GM19043 (cell line): ENCODE results near the gene RAB14.
A peak's percentile ranks its signal among the peaks of the same experiment; 100 is the strongest.

Source experiments
- ATAC-seq: cut with Tn5 transposase; IDR thresholded peaks from one replicate; pipeline ENCODE4 v1.9.1; 2021; ENCODE audit warnings: low read depth; ENCODE audit not compliant: unreplicated experiment

Gene RAB14

GRCh38 chr9:121220996-121221663, 19.5 kb upstream of the RAB14 start:
- no peak for ATAC-seq

DNA sequence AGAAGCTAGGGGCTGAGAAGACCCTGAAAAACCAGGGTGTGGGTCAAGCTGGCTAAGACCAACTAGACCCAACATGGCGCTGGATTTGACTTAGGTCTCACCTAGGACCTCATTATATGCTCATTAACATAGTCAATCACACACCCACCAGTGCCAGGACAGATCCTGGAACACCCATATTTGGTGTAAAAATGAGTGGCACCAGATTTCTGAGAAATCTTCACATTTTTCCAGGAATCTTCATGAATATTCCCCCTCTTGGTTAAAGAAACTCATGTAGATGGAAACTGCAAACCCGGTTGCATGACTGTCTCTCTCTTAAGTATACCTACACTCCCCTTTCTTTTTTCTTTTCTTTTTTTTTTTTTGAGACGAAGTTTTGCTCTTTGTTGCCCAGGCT, 17.9 kb upstream of the RAB14 start:
- ATAC-seq = no peak

DNA sequence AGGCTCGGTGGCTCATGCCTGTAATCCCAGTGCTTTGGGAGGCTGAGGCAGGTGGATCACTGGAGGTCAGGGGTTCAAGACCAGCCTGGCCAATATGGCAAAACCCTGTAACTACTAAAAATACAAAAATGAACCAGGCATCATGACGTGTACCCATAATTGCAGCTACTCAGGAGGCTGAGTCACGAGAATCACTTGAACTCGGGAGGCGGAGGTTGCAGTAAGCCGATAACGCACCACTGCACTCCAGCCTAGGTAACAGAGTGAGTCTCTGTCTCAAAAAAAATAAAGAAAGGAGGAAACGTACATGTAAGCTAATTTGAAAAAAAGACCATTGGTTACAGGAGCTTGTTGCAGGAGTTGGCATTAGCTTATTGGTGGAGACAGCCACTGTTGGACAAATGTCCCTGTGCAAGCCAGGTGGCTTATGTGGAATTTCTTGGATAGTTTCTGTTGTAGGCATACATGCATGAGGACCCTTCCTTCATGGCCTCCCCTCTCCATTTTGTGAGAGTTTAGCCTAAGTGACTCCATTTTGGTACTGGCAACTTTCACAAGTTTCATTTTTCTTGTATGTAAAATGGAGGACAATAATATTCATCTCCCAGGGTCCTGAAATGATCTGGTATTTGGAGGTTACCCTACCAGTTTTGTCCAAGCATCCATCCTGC, 16.8 kb upstream of the RAB14 start:
- no peak for ATAC-seq

DNA sequence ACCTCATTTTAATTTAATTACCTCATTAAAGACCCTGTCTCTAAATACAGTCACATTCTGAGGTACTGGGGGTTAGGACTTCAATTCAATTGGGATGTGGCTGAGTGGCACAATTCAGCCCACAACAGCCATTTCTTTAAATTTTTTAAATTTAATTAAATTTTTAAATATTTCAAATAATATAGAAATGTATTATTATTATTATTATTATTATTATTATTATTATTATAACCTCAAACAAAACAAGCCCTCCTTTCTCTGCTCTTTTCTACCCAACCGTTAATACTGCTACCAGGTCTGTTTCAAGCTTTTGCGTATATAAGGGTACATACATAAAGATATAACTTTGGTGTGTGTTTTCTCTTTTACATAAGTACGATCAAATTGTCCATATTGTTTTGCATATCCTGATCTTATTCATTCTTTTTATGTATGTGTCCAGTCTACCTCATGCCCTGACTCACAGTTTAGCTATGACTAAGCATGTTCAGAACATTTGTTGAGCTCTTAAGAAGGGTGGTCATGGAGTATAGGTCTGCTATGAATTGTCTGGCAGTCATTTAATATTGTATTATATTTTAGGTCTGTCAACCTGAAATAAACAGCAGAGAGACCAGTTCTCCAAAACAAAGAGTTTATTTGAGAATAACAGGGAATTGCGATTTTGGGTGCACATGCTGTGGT, 16.1 kb upstream of the RAB14 start:
- ATAC-seq = peak; percentile 76

GRCh38 chr9:121216271-121216805, 14.7 kb upstream of the RAB14 start:
- ATAC-seq = no peak

DNA sequence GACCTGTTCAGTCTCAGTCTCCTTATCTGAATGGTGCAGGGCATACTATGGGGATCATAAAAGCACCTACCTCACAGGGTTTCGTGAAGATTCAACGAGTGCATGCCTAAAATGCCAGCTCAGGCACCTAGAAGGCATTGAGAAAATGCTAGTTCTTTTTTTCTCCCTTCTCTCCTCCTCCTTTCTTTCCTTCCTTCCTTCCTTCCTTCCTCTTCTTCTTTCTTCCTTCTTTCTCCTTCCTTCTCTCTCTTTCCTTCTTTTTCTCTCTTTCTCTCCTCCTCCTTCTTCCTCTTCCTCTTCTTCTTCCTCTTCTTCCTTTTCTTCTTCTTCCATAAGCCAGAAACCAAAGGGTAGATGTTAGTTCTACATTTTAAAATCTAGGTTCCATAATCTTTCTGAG, 12.3 kb upstream of the RAB14 start:
- ATAC-seq = no peak

GRCh38 chr9:121213136-121213806, 11.6 kb upstream of the RAB14 start:
- ATAC-seq = no peak

- no peak for ATAC-seq
These were observed 8.9 kb upstream of the RAB14 start for GRCh38 chr9:121210536-121210935.

DNA sequence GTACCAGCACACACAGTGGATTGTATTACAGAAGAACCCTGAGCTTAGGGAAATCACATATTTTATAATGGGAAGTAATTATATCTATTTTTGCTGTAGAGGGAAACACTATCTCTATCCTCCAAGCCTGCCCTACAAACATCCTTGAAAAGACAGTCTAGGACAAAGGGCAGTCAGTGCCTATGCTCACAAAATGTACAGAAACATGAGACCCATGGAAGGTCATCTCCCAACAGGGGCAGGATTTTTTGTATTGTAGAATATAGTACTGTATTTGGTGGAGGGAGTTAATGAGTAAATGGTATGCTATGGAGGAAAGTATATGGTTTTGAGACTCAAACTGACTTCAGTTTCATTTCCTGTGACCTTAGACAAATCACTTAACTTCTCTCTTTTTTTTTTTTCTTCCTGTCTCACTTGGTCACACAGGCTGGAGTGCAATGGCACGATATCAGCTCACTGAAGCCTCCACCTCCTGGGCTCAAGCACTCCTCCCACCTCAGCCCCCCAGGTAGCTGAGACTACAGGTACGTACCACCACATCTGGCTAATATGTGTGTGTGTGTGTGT, 5.8 kb upstream of the RAB14 start:
- ATAC-seq = peak; percentile 90

- peak; percentile 27 for ATAC-seq
These were observed 5.1 kb upstream of the RAB14 start for GRCh38 chr9:121206516-121207370.

GRCh38 chr9:121204611-121205010, 2.9 kb upstream of the RAB14 start:
- ATAC-seq = no peak

DNA sequence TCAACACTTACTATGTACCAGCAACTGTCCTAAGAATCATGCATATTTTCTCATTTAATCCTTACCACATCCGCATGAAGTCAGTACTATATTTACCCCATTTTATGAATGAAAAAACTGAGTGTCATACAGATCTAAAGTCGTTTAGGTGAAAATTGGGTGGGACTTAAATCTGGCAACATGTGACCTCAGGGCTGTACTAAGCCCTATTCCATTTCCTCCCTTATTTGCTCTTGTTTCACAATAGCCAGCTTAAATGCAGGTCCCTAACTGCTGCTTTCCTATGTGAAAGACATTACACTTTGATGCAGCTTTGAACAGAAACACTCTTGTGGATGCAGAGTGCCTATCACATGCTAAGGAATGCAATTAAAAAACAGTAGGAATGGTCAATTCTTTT, 2.5 kb upstream of the RAB14 start:
- ATAC-seq = no peak

DNA sequence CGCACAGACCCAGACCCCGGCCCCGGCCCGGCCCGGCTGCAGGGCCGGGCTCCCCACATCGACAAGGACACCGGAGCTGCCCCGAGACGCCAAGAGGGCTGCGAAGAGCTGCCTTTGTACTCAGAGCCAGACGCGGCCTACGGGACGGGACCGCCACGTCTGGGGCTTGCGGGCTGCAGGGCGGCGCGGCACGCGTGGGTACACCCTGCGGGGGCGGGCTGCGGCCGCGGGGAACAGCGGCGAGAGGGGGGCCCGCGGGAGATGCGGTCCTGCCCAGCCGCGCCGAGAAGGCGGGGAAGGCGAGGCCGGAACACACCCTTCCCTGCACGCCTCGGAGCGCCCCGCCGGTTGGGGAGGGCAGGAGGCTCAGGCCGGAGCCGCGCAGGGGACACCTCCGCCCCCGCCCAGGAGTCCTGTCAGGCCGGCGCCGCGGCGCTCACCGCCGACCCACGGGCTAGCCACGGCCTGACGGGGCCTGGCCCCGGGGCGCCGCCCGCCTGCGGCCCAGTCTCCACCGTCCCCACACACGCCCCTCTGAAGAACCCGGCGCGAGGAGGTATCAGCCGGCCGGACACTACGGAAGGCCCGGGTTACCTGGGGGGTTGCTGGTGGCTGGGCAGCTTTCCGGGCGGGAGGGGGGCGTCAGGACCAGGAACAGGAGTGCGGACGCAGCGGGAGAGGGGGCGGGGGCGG, 478 bp downstream of the RAB14 start:
- peak; percentile 18 for ATAC-seq

- no peak for ATAC-seq
These were observed 1.3 kb downstream of the RAB14 start for GRCh38 chr9:121200356-121200755.

GRCh38 chr9:121199921-121200320, 1.7 kb downstream of the RAB14 start:
- ATAC-seq = no peak

DNA sequence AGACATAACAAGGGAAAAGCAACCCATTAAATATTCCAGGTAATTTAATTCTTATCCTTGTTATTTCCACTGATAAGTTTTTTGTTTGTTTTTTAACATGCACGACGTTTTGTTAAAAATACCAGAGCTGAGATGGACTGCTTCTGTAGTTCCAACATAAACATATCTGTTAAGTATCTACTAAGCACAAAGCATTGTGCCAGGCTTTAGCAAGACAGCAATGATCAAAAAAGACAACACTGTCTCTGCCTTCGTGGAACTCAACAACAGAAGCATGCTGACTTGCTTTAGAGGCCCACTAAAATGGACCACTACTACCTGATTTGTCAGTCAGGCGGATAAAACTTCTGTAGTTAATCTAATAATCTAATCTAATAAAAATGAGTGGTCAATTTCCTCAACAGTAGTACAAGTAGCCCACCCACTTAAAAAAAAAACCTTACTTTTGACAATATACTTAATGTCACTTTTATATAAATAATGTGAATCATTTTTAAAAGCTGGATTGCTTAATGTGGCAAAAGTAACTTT, 3.1 kb downstream of the RAB14 start:
- no peak for ATAC-seq

DNA sequence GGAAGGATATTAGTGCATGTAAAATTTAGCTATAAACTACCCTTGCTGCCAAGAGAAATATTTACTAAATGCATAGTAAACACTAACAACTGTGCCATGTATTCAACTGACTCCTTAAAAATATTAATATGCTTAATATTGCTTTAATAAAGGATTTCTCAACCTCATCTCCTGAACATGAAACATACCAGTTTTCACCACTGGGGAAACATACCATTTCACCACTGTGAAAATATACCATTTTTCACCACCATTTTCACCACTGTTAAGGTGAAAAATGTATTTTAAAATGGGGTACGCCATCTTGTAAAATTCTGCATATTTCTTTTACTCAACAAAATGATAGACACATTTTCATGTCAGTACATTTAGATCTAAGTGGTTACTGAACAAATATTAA, 4.5 kb downstream of the RAB14 start:
- no peak for ATAC-seq

DNA sequence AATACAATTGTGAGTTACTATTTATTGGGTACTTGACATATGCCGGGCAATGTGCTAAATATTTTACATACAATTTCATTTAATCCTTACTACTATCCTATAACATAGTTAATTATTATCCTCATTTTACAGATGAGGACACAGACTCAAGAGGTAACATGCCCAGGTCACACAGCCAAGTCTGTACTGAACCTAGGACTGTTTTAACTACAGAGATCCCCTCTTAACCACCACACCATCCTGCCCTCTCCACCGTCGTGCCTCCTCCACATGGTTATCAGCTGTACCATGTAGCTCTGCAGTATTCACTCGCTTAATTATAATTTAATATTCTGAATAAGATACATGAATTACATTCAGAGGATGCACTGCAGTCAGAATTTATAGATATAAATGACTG, 5.3 kb downstream of the RAB14 start:
- ATAC-seq = peak; percentile 46

GRCh38 chr9:121194730-121195129, 6.9 kb downstream of the RAB14 start:
- ATAC-seq = no peak
